Motor neuron (in vitro differentiated cells): ENCODE results near the gene EEF1AKMT4. TPM values are rescaled to one million over a fixed set of nuclear protein-coding genes. Genes with fewer than 3 reads are reported as not detected.

Experiments
- ATAC-seq, 8 experiments: fragments of 200-7000 bp; cut with Tn5 transposase; replicated peaks in 6 of 8; 2 replicates each; pipeline ENCODE4 v1.8.0; 2021; ENCODE audit warnings: mild to moderate bottlenecking in 8 of 8, moderate library complexity in 8 of 8
- H3K27ac ChIP-seq, 2 donors: fragments of 250-450 bp; sonication (Bioruptor Pico); 2 replicates each; pipeline ENCODE4 v1.9.0; 2021; ENCODE audit warnings: antibody characterized with exemption in 2 of 2, mild to moderate bottlenecking in 2 of 2, moderate library complexity in 1 of 2
- H3K4me1 ChIP-seq, 2 donors: fragments of 250-450 bp; sonication (Bioruptor Pico); replicated peaks in 1 of 2; 2 replicates each; pipeline ENCODE4 v1.6.1; 2021; ENCODE audit warnings: antibody characterized with exemption in 2 of 2, mild to moderate bottlenecking in 2 of 2, moderate library complexity in 1 of 2
- H3K4me3 ChIP-seq, 5 donors: fragments of 250-450 bp; sonication (Bioruptor Pico); 2 replicates each; pipeline ENCODE4 v1.9.0; 2021; ENCODE audit warnings: antibody characterized with exemption in 5 of 5, mild to moderate bottlenecking in 5 of 5, moderate library complexity in 4 of 5
- WGBS, 10 experiments: fragments of 450-650 bp; shearing (Covaris generic); methylation state at CpG; one replicate each; pipeline ENCODE4 v1.0.0; 2022; 5-methylcytosine and 5-hydroxymethylcytosine counted together
- in situ Hi-C, 9 experiments: fragments of 400-800 bp; cut with MboI; loops; one replicate each; pipeline ENCODE4 v1.15.0; 2021; ENCODE audit warnings: low sequenced_read_pairs in 9 of 9, low pct_unique_long_range_greater_than_20kb in 2 of 9; ENCODE audit not compliant: unreplicated experiment in 9 of 9
- total RNA-seq, 8 experiments: library from RNA; unstranded; fragments of 300-600 nt; gene quantifications; 2 replicates each; pipeline versions ENCODE4 v1.2.3 to v1.2.4, GENCODE V29; 2022

Gene EEF1AKMT4
- total RNA-seq, 8 experiments from 2014 or later: 4.6 to 15.0 (median 8.0) TPM

DNA sequence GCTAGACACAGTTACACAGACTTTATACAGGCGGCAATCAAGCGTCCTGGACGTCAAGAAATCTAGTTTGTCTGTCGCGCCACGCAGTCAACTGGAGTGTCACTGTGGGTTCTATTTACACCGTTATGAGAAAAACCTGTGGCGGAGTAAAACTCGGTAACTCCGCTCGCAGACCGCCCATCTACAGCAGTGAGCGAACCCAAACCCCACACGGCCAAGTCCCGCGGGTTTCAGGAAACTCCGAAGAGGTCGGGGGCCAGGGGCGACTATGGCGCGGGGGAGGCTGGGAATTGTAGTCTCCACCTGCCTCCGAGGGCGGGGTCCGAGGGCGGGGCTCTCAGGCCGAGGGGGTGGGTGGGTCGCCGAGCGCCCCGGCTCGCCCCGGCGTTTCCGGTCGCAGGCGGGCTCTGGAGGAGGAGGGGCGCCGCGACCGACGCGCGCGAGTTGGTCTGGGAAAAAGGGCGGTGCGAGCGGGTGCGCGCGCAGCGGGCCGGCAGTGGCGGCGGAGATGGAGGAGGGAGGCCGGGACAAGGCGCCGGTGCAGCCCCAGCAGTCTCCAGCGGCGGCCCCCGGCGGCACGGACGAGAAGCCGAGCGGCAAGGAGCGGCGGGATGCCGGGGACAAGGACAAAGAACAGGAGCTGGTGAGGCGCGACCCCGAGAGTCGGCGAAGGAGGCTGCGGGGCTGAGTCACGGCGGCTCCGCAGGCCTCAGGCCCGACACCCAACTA, 49.5 kb downstream of the EEF1AKMT4 start, which contains the start of gene PSMD2:
Gene PSMD2, plus strand, starts transcription at position 483 of the 729 bp plus-strand sequence. Its CDS starts 26 bp downstream, at position 509.
- peak; percentile 92 to 97 (median 95) for ATAC-seq
- in situ Hi-C loops: loop anchor here in 1 of 9 experiments (25.0 kb wide), 2 partner anchors 287 to 387 kb away; partner anchors contain the start of gene ABCC5
- Histone ChIP-seq H3K27ac (peak within 1 kb of the TSS; percentile 67 to 72), H3K4me3 (peak within 1 kb of the TSS; percentile 58 to 86 (median 73)), H3K4me1 (peaks cover 5 to 11% of the 10 kb centered on the region in 2 donors)
- 0 to 6% (median 0%) methylated on average over 3 to 6 of the region's 78 CpGs; no CpG with 5 or more reads in 6 of the 10 experiments for WGBS, 10 experiments

DNA sequence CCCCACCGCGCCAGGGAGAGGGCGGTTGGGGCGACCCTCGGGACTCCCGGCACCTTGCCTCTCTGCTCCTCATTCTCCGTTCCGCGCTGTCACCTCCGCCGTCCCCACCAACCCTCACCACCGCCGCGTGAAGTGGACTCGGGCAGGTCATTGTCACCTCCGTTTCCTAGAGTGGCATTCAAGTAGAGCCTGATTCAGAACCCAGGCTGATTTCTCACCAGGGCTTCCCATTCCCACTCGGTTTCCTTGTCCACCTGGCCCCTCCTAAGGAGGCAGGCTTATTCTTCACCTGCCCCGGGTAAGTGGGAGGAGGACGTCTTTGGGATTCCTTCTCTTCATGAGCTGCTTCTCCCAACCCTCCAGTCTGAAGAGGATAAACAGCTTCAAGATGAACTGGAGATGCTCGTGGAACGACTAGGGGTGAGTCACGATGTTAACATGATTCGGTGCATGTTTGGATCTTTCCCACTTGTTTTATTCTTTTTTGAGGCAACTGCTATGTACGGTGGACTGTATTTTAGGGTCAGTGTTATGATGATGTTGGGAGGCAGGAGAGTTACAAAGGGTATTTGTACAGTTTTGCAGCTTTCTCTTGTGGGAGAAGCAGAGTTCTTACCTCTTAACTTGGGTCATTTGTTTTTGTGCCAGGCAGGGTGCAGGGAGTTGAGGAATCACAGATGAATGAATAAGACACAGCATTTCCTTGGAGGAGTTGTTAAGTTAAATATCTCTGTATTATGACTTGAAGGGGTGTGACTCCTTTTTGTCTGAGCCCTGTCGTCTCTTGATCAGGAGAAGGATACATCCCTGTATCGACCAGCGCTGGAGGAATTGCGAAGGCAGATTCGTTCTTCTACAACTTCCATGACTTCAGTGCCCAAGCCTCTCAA, 50.3 kb downstream of the EEF1AKMT4 start:
- Histone ChIP-seq H3K4me1 (peaks cover 5 to 11% of the 10 kb centered on the region in 2 donors), H3K4me3 (peak overlapping the region; percentile 58 to 86 (median 73)), H3K27ac (peak overlapping the region; percentile 67 to 72)
- ATAC-seq: peak in 2 of 8 experiments; percentile 13 to 18
- WGBS, 10 experiments: 0 to 100% (median 25%) methylated on average over 1 to 12 of the region's 29 CpGs; no CpG with 5 or more reads in 2 of the 10 experiments
- in situ Hi-C loops: loop anchor here in 1 of 9 experiments (25.0 kb wide), 2 partner anchors 287 to 387 kb away; partner anchors contain the start of gene ABCC5

DNA sequence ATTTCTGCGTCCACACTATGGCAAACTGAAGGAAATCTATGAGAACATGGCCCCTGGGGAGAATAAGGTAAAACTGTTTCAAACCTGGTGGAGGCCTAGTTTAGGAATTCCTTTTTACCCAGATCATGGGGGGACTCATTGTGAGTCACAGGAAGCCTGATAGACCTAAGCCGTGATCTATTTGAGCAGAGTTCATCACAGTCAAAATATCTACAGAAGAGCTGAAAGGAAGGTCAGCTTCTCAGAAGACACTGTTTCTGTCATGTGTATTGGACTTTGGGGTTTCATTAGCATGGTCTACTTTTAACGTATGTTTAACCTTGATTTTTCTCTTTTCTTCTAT, 50.9 kb downstream of the EEF1AKMT4 start:
- in situ Hi-C loops: no loop called here
- 0 to 100% (median 72%) methylated on average over 1 to 3 of the region's 3 CpGs for WGBS, 10 experiments
- H3K27ac ChIP-seq: no peak overlapping the region
- peak overlapping the region in 4 of 5 donors; percentile 61 to 86 (median 77) for H3K4me3 ChIP-seq
- ATAC-seq: no peak
- H3K4me1 ChIP-seq: peaks cover 5 to 11% of the 10 kb centered on the region in 2 donors

DNA sequence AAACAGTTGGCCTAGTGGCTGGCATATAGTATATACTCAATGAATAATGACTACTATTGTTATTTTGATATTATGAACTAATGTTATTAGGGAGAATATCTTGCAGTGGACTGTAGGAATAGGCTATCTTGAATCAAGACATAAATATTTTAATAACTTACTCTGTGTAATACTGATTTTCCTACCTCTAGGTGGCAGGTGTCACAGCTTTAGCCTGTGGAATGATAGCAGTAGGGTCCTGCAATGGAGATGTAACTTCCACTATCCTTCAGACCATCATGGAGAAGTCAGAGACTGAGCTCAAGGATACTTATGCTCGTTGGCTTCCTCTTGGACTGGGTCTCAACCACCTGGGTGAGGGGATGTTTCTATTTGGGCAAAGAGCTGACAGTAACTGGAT, 56.1 kb downstream of the EEF1AKMT4 start:
- peak in 6 of 8 experiments; percentile 30 to 81 (median 49) for ATAC-seq
- Histone ChIP-seq H3K4me1 (peaks cover 0 to 3% of the 10 kb centered on the region in 2 donors), H3K27ac (no peak overlapping the region), H3K4me3 (no peak overlapping the region)
- WGBS, 10 experiments: 43 to 100% (median 75%) methylated on average over 1 of the region's 1 CpG; no CpG with 5 or more reads in 5 of the 10 experiments
- in situ Hi-C loops: no loop called here

DNA sequence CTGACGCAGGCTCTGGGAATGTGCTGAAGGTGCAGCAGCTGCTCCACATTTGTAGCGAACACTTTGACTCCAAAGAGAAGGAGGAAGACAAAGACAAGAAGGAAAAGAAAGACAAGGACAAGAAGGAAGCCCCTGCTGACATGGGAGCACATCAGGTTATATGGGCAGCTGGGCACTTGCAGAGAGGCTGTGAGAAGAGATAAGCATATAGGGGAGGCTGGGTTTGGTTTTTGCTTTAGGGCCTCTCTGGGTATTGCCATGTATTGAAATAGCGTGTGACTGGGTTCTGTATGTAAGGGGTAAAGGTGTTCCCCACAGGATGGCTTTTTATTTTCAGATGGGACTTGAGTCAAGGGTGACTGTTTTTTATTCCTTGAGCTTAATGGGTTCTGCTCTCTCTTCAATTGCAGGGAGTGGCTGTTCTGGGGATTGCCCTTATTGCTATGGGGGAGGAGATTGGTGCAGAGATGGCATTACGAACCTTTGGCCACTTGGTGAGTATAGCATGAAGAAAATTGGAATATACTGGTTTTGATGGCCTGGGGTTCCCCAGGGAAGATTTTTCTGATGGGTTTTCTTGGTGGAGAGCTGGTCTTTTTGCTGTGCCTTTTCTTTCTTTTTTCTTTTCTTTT, 57.0 kb downstream of the EEF1AKMT4 start:
- Histone ChIP-seq H3K27ac (no peak overlapping the region), H3K4me3 (no peak overlapping the region), H3K4me1 (no peaks in the 10 kb centered on the region)
- in situ Hi-C loops: no loop called here
- 62 to 100% (median 93%) methylated on average over 1 to 4 of the region's 4 CpGs; no CpG with 5 or more reads in 3 of the 10 experiments for WGBS, 10 experiments
- ATAC-seq: no peak

DNA sequence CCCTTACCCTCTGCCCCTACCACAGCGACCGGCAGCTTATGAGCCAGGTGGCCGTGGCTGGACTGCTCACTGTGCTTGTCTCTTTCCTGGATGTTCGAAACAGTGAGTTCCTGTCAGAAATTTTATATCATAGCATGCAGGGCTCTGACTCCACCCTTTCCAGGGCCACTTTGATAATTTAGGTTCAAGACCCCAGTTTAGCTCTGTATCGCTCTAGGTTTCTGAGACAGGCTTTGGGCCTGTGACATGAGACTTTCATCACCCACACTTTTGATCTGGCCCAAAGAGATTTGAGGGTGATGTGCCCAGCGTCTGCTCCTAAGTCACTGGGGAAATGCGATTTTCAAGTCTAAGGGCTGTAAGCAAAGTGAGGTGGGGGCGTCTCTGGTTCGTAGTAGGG, 58.4 kb downstream of the EEF1AKMT4 start:
- Histone ChIP-seq H3K4me1 (no peaks in the 10 kb centered on the region), H3K27ac (no peak overlapping the region), H3K4me3 (no peak overlapping the region)
- in situ Hi-C loops: no loop called here
- no peak for ATAC-seq
- 87 to 100% (median 94%) methylated on average over 1 to 6 of the region's 9 CpGs; no CpG with 5 or more reads in 5 of the 10 experiments for WGBS, 10 experiments

Other genes with a start within 250 kb of the EEF1AKMT4 start
- 10 to 100 TPM; 25.7 to 93.7 (median 36.4) TPM for gene ABCC5, start 231.8 kb upstream of the EEF1AKMT4 start, total RNA-seq
- not detected for gene HTR3D, start 217.9 kb upstream of the EEF1AKMT4 start, total RNA-seq
- not detected for gene HTR3C, start 196.6 kb upstream of the EEF1AKMT4 start, total RNA-seq
- under 1 TPM in 7 of 8 experiments, not detected in 1; 0.05 to 0.49 (median 0.25) TPM for gene HTR3E, start 152.6 kb upstream of the EEF1AKMT4 start, total RNA-seq
- 10 to 100 TPM; 24.7 to 60.9 (median 37.4) TPM for gene EIF2B5, start 114.3 kb upstream of the EEF1AKMT4 start, total RNA-seq
- gene DVL3, start 94.3 kb upstream of the EEF1AKMT4 start, total RNA-seq: 10 to 100 TPM; 23.1 to 64.8 (median 34.6) TPM
- 100 to 1,000 TPM; 218 to 443 (median 274) TPM for gene AP2M1, start 74.8 kb upstream of the EEF1AKMT4 start, total RNA-seq
- gene ABCF3, start 63.5 kb upstream of the EEF1AKMT4 start, total RNA-seq: 10 to 100 TPM; 21.6 to 67.9 (median 40.6) TPM
- gene VWA5B2, start 20.1 kb upstream of the EEF1AKMT4 start, total RNA-seq: 1 to 10 TPM in 5 of 8 experiments, under 1 TPM in 3; 0.36 to 3.3 (median 1.7) TPM
- gene ALG3, start 710 bp upstream of the EEF1AKMT4 start, total RNA-seq: 10 to 100 TPM; 19.9 to 65.3 (median 42.0) TPM
- gene CAMK2N2, start 11.9 kb downstream of the EEF1AKMT4 start, total RNA-seq: 10 to 100 TPM in 1 of 8 experiments, 1 to 10 TPM in 4, under 1 TPM in 1, not detected in 2; 0.31 to 16.2 (median 6.5) TPM
- 1 to 10 TPM in 1 of 8 experiments, under 1 TPM in 6, not detected in 1; 0.05 to 1.1 (median 0.46) TPM for gene ECE2, start 26.4 kb downstream of the EEF1AKMT4 start, total RNA-seq
- gene PSMD2, start 49.6 kb downstream of the EEF1AKMT4 start, total RNA-seq: 100 to 1,000 TPM; 130 to 248 (median 185) TPM
- 100 to 1,000 TPM; 103 to 454 (median 182) TPM for gene EIF4G1, start 64.9 kb downstream of the EEF1AKMT4 start, total RNA-seq
- 10 to 100 TPM in 6 of 8 experiments, 1 to 10 TPM in 2; 7.1 to 46.1 (median 30.7) TPM for gene FAM131A, start 87.9 kb downstream of the EEF1AKMT4 start, total RNA-seq
- gene CLCN2, start 111.9 kb downstream of the EEF1AKMT4 start, total RNA-seq: 10 to 100 TPM in 5 of 8 experiments, 1 to 10 TPM in 3; 6.1 to 30.9 (median 13.1) TPM
- gene POLR2H, start 112.0 kb downstream of the EEF1AKMT4 start, total RNA-seq: 100 to 1,000 TPM in 3 of 8 experiments, 10 to 100 TPM in 5; 61.7 to 120 (median 98.1) TPM
- gene THPO, start 128.5 kb downstream of the EEF1AKMT4 start, total RNA-seq: 1 to 10 TPM in 2 of 8 experiments, under 1 TPM in 6; 0.22 to 1.4 (median 0.53) TPM
- 10 to 100 TPM in 1 of 8 experiments, 1 to 10 TPM in 7; 1.1 to 17.5 (median 4.5) TPM for gene CHRD, start 130.4 kb downstream of the EEF1AKMT4 start, total RNA-seq